GM23248 (cell line): ENCODE results near the gene FKBP5.

ENCODE experiments used
- EZH2 ChIP-seq: fragments of 200-600 bp; sonication (generic); IDR thresholded peaks from 2 replicates; pipeline ENCODE4 v1.6.1; 2018; ENCODE audit warnings: antibody characterized with exemption, mild to moderate bottlenecking; ENCODE audit not compliant: insufficient read depth, poor library complexity, severe bottlenecking
- EZH2phosphoT487 ChIP-seq: fragments of 200-600 bp; sonication (generic); IDR thresholded peaks from 2 replicates; pipeline ENCODE4 v1.6.1; 2018; ENCODE audit warnings: antibody characterized with exemption, moderate library complexity, mild to moderate bottlenecking, low read depth; ENCODE audit not compliant: insufficient read depth

DNA sequence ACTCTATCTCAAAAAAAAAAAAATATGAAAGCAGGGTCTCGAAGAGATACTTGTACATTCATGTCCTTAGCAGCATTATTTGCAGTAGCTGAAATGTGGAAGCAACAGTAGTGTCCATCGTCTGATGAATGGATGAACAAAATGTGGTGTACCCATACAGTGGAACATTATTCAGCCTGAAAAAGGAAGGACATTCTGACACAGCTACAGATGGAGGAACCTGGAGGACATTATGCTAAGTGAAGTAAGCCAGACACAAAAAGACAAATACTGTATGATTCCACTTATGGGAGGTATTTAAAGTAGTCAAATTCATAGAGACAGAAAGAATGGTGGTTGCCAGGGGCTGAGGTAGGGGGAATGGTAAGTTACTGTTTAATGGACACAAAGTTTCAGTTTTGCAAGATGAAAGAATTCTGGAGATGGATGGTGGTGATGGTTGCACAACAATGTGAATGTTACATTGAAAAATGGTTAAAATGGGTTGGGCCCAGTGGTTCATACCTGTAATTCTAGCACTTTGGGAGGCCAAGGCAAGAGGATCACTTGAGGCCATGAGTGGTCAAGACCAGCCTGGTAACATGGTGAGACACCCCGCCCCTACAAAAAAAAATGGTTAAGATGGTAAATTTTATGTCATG is 164.2 kb downstream of the FKBP5 start:
- no peak for TF ChIP-seq EZH2
- TF ChIP-seq EZH2phosphoT487, result no peak
